ENCODE measurements around the gene CYS1. TPM values are rescaled to one million over a fixed set of nuclear protein-coding genes. Genes with fewer than 3 reads are reported as not detected.
A peak's percentile ranks its signal among the peaks of the same experiment; 100 is the strongest.

CYS1 gene
- polyA plus RNA-seq, 1 donor from 2014 or later = not detected

GRCh38 chr2:10078704-10079265, 1.4 kb downstream of the CYS1 start:
- Histone ChIP-seq H3K36me3 (ENCODE audit: insufficient read depth, low read length) (no peaks in the 10 kb centered on the region), H3K4me3 (ENCODE audit: low read length) (peak overlapping the region; percentile 45), H4K20me1 (ENCODE audit: insufficient read depth) (no peaks in the 10 kb centered on the region), H3K4me2 (ENCODE audit: low read length) (no peak overlapping the region), H3K9ac (ENCODE audit: low read length) (no peak overlapping the region), H3K9me2 (ENCODE audit: insufficient read depth, low read length) (no peaks in the 10 kb centered on the region), H2AFZ (ENCODE audit: low read depth, low read length) (no peak overlapping the region), H3K27ac (ENCODE audit: low read length) (no peak overlapping the region), H3K79me2 (replicated peaks; ENCODE audit: insufficient read depth, low read length) (no peaks in the 10 kb centered on the region), H3K27me3 (ENCODE audit: insufficient read depth, low read depth, low read length) (peaks cover 62% of the 10 kb centered on the region), H3F3A (ENCODE audit: insufficient read depth, low read length, poor library complexity, severe bottlenecking) (no peaks in the 10 kb centered on the region), H3K9me3 (ENCODE audit: low read length) (no peaks in the 10 kb centered on the region)
- TF ChIP-seq POLR2AphosphoS5 (IDR thresholded peaks at IDR 0.05) (no peak), EP300 (conservative IDR thresholded peaks at IDR 0.05; ENCODE audit: poor library complexity, severe bottlenecking) (no peak), SMC3 (conservative IDR thresholded peaks at IDR 0.05; ENCODE audit: poor library complexity) (no peak), RAD21 (conservative IDR thresholded peaks at IDR 0.05) (no peak), TAF1 (IDR thresholded peaks at IDR 0.05; ENCODE audit: low read depth) (no peak), EZH2 (IDR thresholded peaks at IDR 0.05; ENCODE audit: borderline replicate concordance, insufficient read depth, low read length, poor library complexity, severe bottlenecking) (no peak), REST (IDR thresholded peaks at IDR 0.05; ENCODE audit: borderline replicate concordance) (no peak), MXI1 (conservative IDR thresholded peaks at IDR 0.05; ENCODE audit: poor library complexity, severe bottlenecking) (no peak), CTCF (IDR thresholded peaks at IDR 0.05; ENCODE audit: poor library complexity, severe bottlenecking) (no peak)

GRCh38 chr2:10078001-10078400, 2.2 kb downstream of the CYS1 start:
- Histone ChIP-seq H3K9ac (ENCODE audit: low read length) (no peak overlapping the region), H3K27ac (ENCODE audit: low read length) (no peak overlapping the region)
- TF ChIP-seq REST (IDR thresholded peaks at IDR 0.05; ENCODE audit: borderline replicate concordance) (no peak), EZH2 (IDR thresholded peaks at IDR 0.05; ENCODE audit: borderline replicate concordance, insufficient read depth, low read length, poor library complexity, severe bottlenecking) (no peak), MXI1 (conservative IDR thresholded peaks at IDR 0.05; ENCODE audit: poor library complexity, severe bottlenecking) (no peak), CTCF (IDR thresholded peaks at IDR 0.05; ENCODE audit: poor library complexity, severe bottlenecking) (no peak), TAF1 (IDR thresholded peaks at IDR 0.05; ENCODE audit: low read depth) (no peak), SMC3 (conservative IDR thresholded peaks at IDR 0.05; ENCODE audit: poor library complexity) (no peak), EP300 (conservative IDR thresholded peaks at IDR 0.05; ENCODE audit: poor library complexity, severe bottlenecking) (no peak), POLR2AphosphoS5 (IDR thresholded peaks at IDR 0.05) (no peak), RAD21 (conservative IDR thresholded peaks at IDR 0.05) (no peak)

More at GRCh38 chr2:10078001-10078400, 2.2 kb downstream of the CYS1 start:
- Histone ChIP-seq H2AFZ (ENCODE audit: low read depth, low read length) (no peak overlapping the region), H3K36me3 (ENCODE audit: insufficient read depth, low read length) (no peaks in the 10 kb centered on the region), H3K79me2 (replicated peaks; ENCODE audit: insufficient read depth, low read length) (no peaks in the 10 kb centered on the region), H3K4me2 (ENCODE audit: low read length) (no peak overlapping the region), H4K20me1 (ENCODE audit: insufficient read depth) (no peaks in the 10 kb centered on the region), H3K9me2 (ENCODE audit: insufficient read depth, low read length) (no peaks in the 10 kb centered on the region), H3K4me3 (ENCODE audit: low read length) (no peak overlapping the region), H3K27me3 (ENCODE audit: insufficient read depth, low read depth, low read length) (peaks cover 59% of the 10 kb centered on the region), H3F3A (ENCODE audit: insufficient read depth, low read length, poor library complexity, severe bottlenecking) (no peaks in the 10 kb centered on the region), H3K9me3 (ENCODE audit: low read length) (no peaks in the 10 kb centered on the region)

All from neural cell (in vitro differentiated cells).